Adrenal gland (tissue), 12 donors: Measurements from ENCODE around the gene UCK1. TPM values are rescaled to one million over a fixed set of nuclear protein-coding genes. Genes with fewer than 3 reads are reported as not detected.

ENCODE experiments used
- DNase-seq, 7 donors: peaks; one replicate each; pipeline ENCODE4 v3.0.0-alpha.2; 2019 to 2020
- H3K27ac ChIP-seq, 5 donors: fragments of 200-600 bp; sonication (generic) in 4 of 5; 1 replicate in 3 of 5; 2 replicates in 2 of 5; pipeline versions ENCODE4 v1.5.1 to v1.8.0; 2016 to 2020; ENCODE audit warnings: mild to moderate bottlenecking in 1 of 5
- H3K27me3 ChIP-seq: fragments of 200-600 bp; 2 replicates; pipeline ENCODE4 v1.8.0; 2021
- H3K36me3 ChIP-seq, 2 donors: fragments of 200-600 bp; replicated peaks in 1 of 2; 1 replicate in 1 of 2; 2 replicates in 1 of 2; pipeline versions ENCODE4 v1.5.1 to v1.8.0; 2018 to 2022
- H3K4me1 ChIP-seq, 2 donors: fragments of 200-600 bp; replicated peaks in 1 of 2; 1 replicate in 1 of 2; 2 replicates in 1 of 2; pipeline versions ENCODE4 v1.5.1 to v1.8.0; 2018 to 2021
- H3K4me3 ChIP-seq, 4 donors: fragments of 200-600 bp; sonication (generic) in 3 of 4; one replicate each; pipeline ENCODE4 v1.5.1; 2016 to 2018
- H3K9me3 ChIP-seq, 3 donors: fragments of 200-600 bp; sonication (generic) in 1 of 3; replicated peaks in 1 of 3; 1 replicate in 2 of 3; 2 replicates in 1 of 3; pipeline versions ENCODE4 v1.5.1 to v1.8.0; 2016 to 2021
- POLR2A ChIP-seq, 2 donors: fragments of 450-650 bp; IDR thresholded peaks; one replicate each; pipeline ENCODE4 v1.6.1; 2017; ENCODE audit warnings: antibody characterized with exemption in 2 of 2, mild to moderate bottlenecking in 2 of 2, moderate library complexity in 1 of 2
- WGBS, 4 donors: extraction: QIAGEN DNeasy Blood & Tissue Kit in 2 of 4; methylation state at CpG; one replicate each; pipeline versions ENCODE4 v1.1.5 to v1.1.7; 2013 to 2017; 5-methylcytosine and 5-hydroxymethylcytosine counted together
- intact Hi-C, 2 donors: fragments of 100-400 bp; cut with DNase I; formaldehyde crosslinking; loops; one replicate each; pipeline versions ENCODE4 v1.14.1 to v1.15.0; 2022 to 2023
- polyA plus RNA-seq, 3 donors: library from polyadenylated mRNA; stranded (reverse); fragments of 200-250 nt in 2 of 3; fragments of 350-450 nt in 1 of 3; fragmentation: Illumina TruSeq in 1 of 3; extraction: RNeasy Lipid Tissue Mini Kit (QIAGEN cat#74804) in 1 of 3; gene quantifications; one replicate each; pipeline ENCODE4 v1.2.3, GENCODE V29; 2013 to 2014
- total RNA-seq, 9 donors: library from RNA; depleted of rRNA in 4 of 9; stranded (reverse); fragments of >200 nt in 4 of 9; fragments of 120-200 nt in 1 of 9; fragmentation: NEBNext Ultra II Directional in 1 of 9; extraction: Animal tissue kit (Norgen Biotek cat#: 25700) in 1 of 9; gene quantifications; one replicate each; pipeline versions ENCODE4 v1.1.0 to v1.2.4, GENCODE V29; 2013 to 2023
- TF ChIP-seq, protein P1 (sequence below), 6 experiments: fragments of 450-650 bp in 4 of 6; fragments of 200-600 bp in 2 of 6; sonication (generic) in 1 of 6; IDR thresholded peaks; 1 replicate in 5 of 6; 2 replicates in 1 of 6; pipeline versions ENCODE4 v1.5.1 to v1.8.0; 2016 to 2021; ENCODE audit warnings: antibody characterized with exemption in 6 of 6, mild to moderate bottlenecking in 2 of 6, moderate library complexity in 1 of 6
- donor health status: healthy with polysubstance abuse.
- donor health status: Bipolar disorder and iron deficiency.
- donor health status: DM: yes; HTN: yes; CAD: no.
- donor health status: DM: no; HTN: no; CAD: no.
- donor health status: DM: no; HTN: no; CAD: no.
- donor health status: DM: yes; HTN: yes; CAD: no.

UCK1 gene
- total and polyA plus RNA-seq, 12 donors, result 17.9 to 97.0 (median 34.7) TPM

DNA sequence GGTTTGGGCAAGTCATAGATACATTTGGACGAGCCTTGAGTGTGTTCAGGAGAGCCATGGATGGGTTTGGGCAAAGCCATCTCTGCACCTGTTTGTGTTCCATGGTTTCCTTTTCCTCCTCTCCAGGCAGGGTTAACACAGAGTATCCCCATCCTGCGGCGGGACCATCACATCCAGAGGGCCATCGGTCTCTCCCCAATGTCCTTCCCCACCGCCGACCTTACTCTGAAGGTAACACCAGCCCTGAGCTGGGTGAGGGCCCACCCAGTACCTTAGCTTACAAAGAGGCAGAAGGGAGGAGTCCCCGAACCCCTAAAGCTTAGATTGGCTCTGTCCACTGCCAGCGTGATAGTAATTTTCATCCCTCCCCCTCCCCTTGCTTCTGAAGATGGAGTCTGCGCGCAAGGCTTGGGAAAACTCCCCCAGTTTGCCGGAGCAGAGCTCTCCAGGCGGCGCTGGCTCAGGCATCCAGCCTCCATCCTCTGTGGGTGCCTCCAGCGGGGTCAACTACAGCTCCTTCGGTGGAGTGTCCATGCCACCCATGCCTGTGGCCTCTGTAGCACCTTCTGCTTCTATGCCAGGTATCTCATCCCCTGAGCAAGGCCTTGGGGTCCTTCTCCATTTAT lies 46.4 kb downstream of the UCK1 start:
- TF ChIP-seq, protein P1, sequence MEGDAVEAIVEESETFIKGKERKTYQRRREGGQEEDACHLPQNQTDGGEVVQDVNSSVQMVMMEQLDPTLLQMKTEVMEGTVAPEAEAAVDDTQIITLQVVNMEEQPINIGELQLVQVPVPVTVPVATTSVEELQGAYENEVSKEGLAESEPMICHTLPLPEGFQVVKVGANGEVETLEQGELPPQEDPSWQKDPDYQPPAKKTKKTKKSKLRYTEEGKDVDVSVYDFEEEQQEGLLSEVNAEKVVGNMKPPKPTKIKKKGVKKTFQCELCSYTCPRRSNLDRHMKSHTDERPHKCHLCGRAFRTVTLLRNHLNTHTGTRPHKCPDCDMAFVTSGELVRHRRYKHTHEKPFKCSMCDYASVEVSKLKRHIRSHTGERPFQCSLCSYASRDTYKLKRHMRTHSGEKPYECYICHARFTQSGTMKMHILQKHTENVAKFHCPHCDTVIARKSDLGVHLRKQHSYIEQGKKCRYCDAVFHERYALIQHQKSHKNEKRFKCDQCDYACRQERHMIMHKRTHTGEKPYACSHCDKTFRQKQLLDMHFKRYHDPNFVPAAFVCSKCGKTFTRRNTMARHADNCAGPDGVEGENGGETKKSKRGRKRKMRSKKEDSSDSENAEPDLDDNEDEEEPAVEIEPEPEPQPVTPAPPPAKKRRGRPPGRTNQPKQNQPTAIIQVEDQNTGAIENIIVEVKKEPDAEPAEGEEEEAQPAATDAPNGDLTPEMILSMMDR (IDR thresholded peaks at IDR 0.05), result no peak
- no peak for TF ChIP-seq POLR2A (IDR thresholded peaks at IDR 0.05)
- Histone ChIP-seq H3K36me3 (peaks cover 0 to 100% of the 10 kb centered on the region in 2 donors), H3K4me3 (no peak overlapping the region), H3K4me1 (no peaks in the 10 kb centered on the region), H3K27me3 (no peaks in the 10 kb centered on the region), H3K27ac (no peak overlapping the region), H3K9me3 (no peaks in the 10 kb centered on the region)
- intact Hi-C loops, result loop anchor here in 1 of 2 donors (10.0 kb wide), 1 partner anchor 100 kb away; no protein-coding TSS in a partner anchor
- no peak for DNase-seq
- WGBS, 4 donors, result 86 to 92% (median 91%) methylated on average over 11 to 15 of the region's 15 CpGs

DNA sequence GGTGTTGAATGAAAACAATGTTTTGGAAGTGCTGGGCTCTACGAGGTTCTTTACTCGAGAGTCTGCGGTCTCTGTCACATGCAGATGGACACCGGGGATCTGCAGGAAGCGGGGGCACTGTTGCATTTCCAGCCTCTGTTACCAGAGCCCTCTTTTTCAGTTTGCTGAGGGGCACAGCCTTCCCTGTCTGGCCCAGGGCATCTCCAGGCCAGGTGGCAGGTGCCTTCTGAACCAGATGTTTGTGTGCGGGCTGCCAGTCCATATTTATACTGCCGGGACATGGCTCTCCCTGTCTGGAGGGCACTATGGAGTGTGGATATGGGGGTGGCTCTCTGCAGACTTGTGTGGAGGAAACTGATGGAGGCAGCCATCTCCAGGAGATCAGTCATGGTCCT lies 47.0 kb downstream of the UCK1 start:
- 92 to 100% (median 97%) methylated on average over 4 to 7 of the region's 7 CpGs for WGBS, 4 donors
- H3K27ac ChIP-seq, result no peak overlapping the region
- no peaks in the 10 kb centered on the region for H3K4me1 ChIP-seq
- TF ChIP-seq POLR2A (IDR thresholded peaks at IDR 0.05), result no peak
- TF ChIP-seq, protein P1 (IDR thresholded peaks at IDR 0.05), result no peak
- peak in 1 of 7 donors; percentile 6 for DNase-seq
- intact Hi-C loops, result loop anchor here in 1 of 2 donors (10.0 kb wide), 1 partner anchor 99 kb away; no protein-coding TSS in a partner anchor
- H3K36me3 ChIP-seq, result peaks cover 0 to 100% of the 10 kb centered on the region in 2 donors
- no peaks in the 10 kb centered on the region for H3K9me3 ChIP-seq
- no peak overlapping the region for H3K4me3 ChIP-seq
- no peaks in the 10 kb centered on the region for H3K27me3 ChIP-seq

DNA sequence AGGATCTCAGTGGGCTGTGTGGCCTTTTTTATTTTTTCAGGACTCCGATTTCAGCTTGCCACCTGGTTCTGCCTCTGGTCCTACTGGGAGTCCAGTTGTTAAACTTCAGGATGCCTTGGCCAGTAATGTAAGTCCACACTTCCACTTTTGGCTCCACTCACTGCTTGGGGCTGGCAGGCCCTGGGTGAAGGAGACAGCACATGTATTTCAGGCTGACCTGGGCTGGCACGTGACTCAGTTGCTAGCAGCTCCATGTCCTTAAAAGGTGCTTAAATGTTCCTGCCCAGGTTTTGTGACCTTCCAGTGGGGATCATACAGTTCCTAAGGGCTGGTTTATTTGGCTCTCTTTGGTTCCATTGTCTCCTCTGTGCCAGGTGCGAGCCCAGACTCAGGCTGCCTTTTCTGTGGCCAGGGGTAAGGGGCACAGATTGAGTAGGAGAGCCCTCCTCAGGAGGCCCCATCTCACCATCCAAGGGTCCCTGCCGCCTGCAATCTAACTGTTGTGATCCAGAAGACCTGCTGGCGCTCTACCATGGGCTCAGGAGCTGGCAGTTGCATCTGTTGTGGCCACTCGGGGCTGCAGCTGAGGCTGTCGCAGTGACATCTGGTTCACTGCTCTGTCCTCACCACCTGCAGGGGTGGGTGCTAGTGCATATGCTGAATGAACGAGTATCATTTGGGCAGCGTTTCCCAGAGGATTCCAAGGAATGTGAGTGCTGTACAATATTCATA lies 47.6 kb downstream of the UCK1 start:
- Histone ChIP-seq H3K27ac (no peak overlapping the region), H3K4me3 (no peak overlapping the region)

More for the DNA sequence above, 47.6 kb downstream of the UCK1 start:
- DNase-seq, result no peak
- no peaks in the 10 kb centered on the region for H3K9me3 ChIP-seq
- WGBS, 4 donors, result 82 to 91% (median 85%) methylated on average over 2 to 9 of the region's 9 CpGs
- peaks cover 0 to 100% of the 10 kb centered on the region in 2 donors for H3K36me3 ChIP-seq
- H3K27me3 ChIP-seq, result no peaks in the 10 kb centered on the region
- intact Hi-C loops, result loop anchor here in 1 of 2 donors (10.0 kb wide), 1 partner anchor 99 kb away; no protein-coding TSS in a partner anchor
- TF ChIP-seq POLR2A (IDR thresholded peaks at IDR 0.05), result no peak
- TF ChIP-seq, protein P1 (IDR thresholded peaks at IDR 0.05), result no peak
- no peaks in the 10 kb centered on the region for H3K4me1 ChIP-seq
